ENCODE measurements around the gene YIF1B.
A peak's percentile ranks its signal among the peaks of the same experiment; 100 is the strongest.
"Not testable (repeated sequence)": the region's sequence is repeated elsewhere in the genome, so short reads cannot be mapped to it uniquely, and the experiment has no call there.

YIF1B gene

DNA sequence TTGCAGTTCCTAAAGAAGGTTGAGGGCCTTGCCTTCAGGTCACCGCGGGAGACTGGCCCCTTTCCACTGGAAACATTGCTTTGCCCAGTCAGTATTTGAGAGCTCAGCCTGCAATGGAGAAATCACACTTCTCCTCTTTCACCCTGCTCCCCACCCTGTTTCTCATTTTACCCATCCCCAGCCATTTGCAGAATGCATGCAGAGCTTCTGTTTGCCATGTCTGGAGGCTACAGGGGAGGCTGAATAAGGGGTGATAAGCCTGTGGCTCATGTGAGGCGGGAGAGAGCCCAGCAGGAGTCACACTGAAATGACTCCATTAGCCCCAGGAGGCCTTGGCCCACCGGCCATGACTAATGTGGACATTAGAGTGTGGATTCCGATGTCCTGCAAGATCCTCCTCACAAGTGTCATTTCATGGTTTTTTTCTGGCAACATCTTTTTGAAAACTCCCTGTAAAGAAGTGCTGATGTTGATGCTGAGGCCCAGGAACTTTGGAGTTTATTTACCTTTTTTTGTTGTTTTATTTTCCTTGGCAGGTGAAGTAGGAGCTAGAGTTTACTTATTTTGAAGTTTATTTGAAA lies 45.1 kb downstream of the YIF1B start:
- DNase-seq: no peak

DNA sequence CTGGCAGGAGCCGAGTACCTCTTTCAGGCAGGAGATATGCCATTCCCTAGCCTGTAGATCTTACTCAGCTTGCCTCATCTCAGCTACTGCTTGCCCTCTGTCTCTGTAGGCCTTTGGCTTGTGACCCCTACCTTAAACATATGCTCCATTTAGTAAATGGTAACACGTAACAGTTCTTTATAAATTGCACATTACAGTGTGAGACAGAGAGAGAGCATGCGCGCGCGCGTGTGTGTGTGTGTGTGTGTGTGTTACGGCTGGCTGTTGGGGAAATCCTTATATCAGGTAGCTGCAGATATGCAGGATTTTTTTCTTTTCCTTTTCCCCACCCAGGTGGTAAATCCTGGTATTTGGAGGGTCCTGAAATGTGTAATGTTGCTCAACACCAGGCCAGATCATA lies 47.2 kb downstream of the YIF1B start:
- no peak for DNase-seq

DNA sequence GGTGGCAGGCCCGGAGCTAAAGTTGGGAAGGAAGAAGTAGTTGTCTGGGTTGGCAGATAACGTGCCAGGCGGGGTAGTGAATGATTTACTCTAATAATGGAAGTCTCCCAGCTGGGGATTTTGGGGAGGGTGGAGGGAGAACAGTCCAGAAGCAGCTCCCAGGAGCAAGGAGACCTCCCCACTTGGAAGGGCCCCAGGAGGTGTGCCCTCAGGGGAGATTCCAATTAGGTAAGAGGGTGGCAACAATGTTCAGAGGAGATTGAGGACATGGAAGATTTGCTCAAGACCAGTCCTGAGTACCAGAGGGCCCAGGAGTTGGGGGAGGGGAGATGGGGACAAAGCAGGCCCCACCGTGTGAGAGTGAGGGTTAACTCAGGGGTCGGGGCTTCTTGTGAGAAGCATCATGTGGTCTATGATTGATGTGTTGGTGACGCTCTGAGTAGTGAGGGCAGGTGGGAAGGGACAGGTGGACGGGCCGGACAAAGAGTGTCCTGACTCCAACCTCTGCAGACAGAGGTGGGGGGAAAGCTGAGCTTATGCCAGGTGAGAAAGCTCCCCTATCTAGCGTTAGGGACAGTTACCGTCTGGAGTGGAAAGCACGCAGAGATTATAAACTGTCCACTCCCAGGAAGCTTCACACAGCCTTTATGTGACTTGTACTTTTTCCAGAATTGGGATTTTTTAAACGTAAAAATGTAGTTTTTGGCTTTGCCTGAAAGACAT lies 47.8 kb downstream of the YIF1B start:
- DNase-seq: no peak

DNA sequence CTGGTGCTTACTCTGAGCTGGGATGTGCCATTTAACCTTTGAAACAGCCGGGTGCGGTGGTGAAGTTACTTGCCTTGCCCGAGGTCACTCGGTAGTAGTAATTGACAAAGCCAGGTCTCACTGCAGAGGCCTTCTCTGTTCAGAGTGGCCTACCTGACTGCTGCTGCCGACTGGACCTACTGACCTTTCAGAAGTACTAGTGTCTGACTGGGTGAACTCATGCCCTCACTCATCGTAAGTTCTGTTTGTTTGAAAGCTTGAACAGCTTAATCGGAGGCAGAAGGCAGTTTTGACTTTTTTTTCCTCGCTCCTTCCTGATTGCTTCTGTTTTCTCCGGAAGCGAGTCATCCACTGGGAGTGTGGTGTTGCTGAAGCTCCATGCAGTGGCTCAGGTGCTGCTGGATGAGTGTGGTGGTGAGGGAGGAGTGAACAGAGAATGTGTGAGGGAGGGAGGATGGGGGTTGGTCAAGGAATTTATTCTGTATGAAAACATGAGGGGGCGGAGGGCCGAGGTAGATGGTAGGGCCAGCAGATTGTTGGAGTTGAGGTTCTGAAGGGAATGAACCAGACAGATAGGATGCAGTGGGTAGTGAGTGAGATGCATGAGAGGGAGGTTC lies 48.7 kb downstream of the YIF1B start:
- no peak for DNase-seq

DNA sequence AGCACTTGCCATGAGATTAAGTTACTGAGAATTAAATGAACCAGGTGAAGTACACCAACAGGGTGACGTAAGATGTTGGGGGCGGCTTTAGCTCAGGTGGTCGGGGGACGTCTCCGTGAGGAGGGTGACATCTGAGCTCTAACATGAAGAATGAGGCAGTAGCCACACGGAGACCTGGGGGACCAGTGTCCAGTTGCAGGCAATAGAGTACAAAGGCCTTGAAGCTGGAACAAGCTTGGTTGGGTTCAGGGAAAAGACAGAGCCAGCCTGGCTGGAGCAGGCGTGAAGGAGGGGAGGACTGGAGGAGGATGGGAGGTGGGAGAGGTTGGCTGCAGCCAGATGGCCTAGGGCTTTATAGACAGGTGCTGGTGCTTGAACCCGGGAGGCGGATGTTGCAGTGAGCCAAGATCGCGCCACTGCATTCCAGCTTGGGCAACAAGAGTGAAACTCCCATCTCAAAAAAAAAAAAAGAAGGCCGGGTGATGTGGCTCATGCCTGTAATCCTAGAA lies 49.8 kb downstream of the YIF1B start:
- no peak for DNase-seq

DNA sequence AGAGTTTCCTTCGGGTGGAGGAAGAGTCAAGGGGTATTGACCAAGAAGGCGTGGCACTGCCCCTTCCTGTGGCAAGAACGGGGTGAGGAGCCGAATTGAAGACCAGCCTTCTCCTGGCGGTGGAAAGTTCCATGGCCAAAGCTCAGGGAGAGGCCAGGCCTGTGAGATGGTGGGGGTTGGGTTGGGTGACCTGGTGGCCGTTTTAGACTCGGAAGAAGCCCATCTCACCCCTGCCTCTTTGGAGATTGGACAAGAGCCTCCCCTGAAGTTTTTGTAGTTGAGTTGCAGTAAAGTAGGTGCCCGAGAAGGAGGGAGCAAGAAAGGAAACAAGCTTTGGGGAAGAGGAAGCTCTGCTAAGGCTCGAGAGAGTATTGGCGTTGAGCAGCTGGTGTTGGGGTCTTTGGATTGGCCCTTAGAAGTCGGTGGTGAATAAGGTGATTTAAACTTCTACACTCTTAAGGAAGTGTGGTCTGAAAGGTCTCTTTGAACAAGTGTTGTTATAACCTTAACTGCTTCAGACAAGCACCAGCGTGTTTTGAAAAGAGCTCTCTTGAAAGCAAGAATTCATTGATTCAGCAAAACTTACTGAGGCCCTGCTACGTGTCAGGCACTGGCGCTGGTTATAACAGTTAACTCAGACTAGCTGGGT lies 50.4 kb downstream of the YIF1B start:
- DNase-seq: no peak

DNA sequence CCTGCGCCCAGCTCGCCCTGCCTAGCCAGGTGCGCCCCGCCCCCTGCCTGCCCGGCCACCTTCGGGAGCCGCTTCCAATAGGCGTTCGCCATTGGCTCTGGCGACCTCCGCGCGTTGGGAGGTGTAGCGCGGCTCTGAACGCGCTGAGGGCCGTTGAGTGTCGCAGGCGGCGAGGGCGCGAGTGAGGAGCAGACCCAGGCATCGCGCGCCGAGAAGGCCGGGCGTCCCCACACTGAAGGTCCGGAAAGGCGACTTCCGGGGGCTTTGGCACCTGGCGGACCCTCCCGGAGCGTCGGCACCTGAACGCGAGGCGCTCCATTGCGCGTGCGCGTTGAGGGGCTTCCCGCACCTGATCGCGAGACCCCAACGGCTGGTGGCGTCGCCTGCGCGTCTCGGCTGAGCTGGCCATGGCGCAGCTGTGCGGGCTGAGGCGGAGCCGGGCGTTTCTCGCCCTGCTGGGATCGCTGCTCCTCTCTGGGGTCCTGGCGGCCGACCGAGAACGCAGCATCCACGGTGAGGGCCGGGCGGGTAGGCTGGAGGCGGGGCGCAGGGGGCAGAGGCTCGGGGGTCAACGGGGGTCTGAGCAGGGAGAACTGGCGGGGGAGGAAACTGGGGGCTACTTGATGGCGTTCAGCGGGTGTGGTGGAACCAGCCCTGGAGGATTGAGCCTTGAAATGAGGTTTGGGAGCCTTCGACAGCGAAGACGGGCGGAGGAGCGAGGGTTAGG lies 51.1 kb downstream of the YIF1B start, which contains the start of gene SPINT2:
Gene SPINT2 (plus strand): TSS at position 88 of the 727 bp plus-strand sequence. CDS start 320 bp downstream, at position 408.
- no peak for DNase-seq

DNA sequence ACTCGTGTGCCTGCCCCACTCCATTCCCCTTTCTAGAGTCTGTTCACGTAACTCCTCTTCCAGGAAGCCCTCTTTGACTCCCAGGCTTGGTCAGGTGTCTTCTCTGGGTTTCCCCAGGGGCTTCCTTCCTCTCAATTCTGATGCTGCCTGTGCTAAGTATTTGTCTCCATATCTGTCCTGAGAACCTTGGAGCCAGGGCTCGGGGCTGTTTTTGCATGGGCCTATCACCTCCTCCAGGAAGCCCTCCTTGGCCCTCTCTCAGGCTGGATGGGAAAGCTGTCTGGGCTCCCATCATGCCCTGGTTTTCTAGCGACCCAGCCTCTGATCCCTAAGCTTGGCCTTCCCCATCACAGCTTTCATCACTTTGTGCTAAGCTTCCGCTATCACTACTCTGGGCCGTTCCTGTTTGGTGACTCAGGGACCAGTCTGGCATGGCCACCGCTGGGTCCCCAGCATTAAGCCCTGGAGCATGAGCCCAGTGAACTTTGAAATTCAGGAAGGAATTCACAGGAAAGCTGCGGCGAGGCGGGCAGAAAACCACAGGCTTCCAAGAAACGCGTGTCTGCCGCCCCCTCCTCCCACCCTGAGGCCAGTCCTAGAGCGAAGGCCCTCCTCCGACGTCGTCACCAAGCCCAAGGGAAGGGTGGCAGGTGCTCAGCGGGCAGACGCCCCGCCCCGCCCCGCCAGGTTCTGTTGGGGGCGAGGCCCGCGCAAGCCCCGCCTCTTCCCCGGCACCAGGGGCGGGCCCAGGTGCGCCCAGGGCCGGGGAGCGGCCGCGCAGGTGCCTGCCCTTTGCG lies 51.9 kb downstream of the YIF1B start:
- peak; percentile 79 for DNase-seq

DNA sequence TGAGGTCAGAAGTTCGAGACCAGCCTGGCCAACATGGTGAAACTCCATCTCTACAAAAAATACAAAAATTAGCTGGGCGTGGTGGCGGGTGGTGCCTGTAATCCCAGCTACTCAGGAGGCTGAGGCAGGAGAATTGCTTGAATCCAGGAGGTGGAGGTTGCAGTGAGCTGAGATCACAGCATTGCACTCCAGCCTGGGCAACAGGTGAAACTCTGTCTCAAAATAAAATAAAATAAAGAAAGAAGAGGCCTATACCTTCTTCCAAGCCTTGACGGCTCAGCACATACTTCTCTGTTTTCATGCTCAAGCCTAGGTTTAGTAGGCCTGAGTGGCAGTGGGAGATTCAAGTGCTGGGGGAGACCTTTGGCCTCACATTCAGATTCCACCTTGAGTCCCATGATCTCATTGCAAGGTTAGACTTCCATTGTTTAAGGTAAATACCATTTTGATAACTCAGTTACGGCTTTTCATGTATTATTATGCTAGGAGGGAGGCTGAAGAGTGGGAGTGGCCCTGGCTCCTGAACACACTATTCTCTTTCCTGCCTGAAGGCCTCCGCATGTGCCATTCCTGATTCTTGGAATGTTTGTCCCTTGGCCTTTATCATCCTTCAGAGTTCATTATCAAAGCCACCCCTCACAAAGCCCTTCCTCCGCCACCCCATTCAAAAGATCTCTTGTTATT lies 53.0 kb downstream of the YIF1B start:
- no peak for DNase-seq

DNA sequence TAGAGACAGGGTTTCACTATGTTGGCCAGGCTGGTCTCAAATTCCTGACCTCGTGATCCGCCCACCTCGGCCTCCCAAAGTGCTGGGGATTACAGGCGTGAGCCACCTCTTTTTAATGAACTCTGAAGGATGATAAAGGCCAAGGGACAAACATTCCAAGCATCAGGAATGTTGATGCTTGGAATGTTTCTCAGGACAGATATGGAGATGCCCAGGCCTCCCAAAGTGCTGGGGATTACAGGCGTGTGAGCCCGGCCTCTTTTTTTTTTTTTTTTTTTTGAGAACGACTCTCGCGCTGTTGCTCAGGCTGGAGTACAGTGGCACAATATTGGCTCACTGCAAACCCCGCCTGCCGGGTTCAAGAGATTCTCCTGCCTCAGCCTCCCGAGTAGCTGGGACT lies 53.8 kb downstream of the YIF1B start:
- DNase-seq: not testable (repeated sequence)

DNA sequence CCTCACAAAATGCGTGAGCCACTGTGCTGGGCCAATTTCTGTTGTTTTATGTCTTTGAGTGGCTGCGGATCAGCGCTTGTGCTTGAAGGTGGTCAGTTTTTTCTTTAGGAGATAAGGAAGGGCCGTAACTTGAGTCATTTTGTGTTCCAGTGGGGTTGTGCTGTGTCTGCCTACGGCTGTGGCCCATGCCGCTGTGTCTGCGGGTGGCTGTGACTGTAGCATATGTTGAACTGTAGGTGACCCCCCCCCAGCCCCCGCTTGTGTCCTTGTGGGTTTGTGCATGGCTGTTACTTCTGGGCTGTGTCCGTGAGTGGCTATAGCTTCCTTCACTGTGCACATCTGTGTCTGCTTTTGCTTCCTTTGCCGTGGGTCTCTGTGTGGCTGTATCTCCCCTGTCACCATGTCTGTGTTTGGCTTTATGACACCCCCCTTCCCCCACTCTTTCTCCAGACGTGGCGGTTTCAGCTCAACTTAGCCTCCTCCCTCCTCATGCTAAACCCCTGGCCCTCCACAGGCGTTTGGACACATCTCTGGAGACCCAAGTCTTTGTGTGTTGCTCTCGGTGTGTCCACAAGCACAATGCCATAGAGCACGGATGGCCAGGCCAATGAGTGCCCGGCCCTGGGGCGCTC lies 60.2 kb downstream of the YIF1B start:
- DNase-seq: no peak

DNA sequence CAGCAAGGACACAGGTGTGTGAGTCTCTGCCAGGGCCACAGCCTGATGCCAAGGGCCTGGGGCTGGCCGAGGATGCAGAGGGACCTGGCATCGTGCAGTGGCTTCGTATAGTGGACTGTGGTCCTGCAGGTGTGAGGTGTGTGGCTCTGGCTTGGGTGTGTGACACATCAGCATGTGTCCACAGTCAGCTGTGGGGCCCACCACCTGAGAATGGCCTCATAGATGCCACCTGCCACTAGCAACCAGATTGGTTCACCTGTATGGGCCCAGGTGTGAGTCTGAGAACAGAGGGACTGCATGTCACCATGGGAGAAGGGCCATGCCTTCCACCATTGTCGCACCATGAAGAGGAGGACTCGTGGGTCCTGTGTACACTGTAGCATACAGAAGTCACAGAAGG lies 62.0 kb downstream of the YIF1B start:
- DNase-seq: no peak

All from activated CD4-positive, CD25-positive, alpha-beta regulatory T cell treated with anti-CD3 and anti-CD28 coated beads, Interleukin-2, amount 50 U/mL, for 72 hours (primary cell).